Activated naive CD4-positive, alpha-beta T cell treated with anti-CD3 and anti-CD28 coated beads for 36 hours (primary cell): ENCODE data around the gene ABHD2. TPM values are rescaled to one million over a fixed set of nuclear protein-coding genes. Genes with fewer than 3 reads are reported as not detected.
A peak's percentile ranks its signal among the peaks of the same experiment; 100 is the strongest.

ENCODE experiments used
- CTCF ChIA-PET: fragments of 350-600 bp; sonication (Branson Sonifier 250); formaldehyde crosslinking; loops from one replicate; lab custom pipeline; 2021; ENCODE audit warnings: antibody characterized with exemption; lab: Charles Lee
- DNase-seq: peaks from one replicate; pipeline ENCODE4 v3.0.0-alpha.2; 2020
- H3K27ac Mint-ChIP-seq: one replicate; pipeline ENCODE4 v1.8.0; 2021; ENCODE audit warnings: mild to moderate bottlenecking, mixed read lengths
- H3K27me3 Mint-ChIP-seq: one replicate; pipeline ENCODE4 v1.8.0; 2021; ENCODE audit warnings: low read depth, mixed read lengths
- H3K36me3 Mint-ChIP-seq: one replicate; pipeline ENCODE4 v1.8.0; 2021; ENCODE audit warnings: low read depth, mixed read lengths
- H3K4me1 Mint-ChIP-seq: one replicate; pipeline ENCODE4 v1.8.0; 2021; ENCODE audit warnings: low read depth, mixed read lengths
- H3K4me3 Mint-ChIP-seq: one replicate; pipeline ENCODE4 v1.8.0; 2021; ENCODE audit warnings: mild to moderate bottlenecking, moderate library complexity, mixed read lengths
- H3K9me3 Mint-ChIP-seq: one replicate; pipeline ENCODE4 v1.8.0; 2021; ENCODE audit warnings: mixed read lengths
- intact Hi-C: fragments of 100-400 bp; cut with micrococcal nuclease; formaldehyde crosslinking; loops from one replicate; pipeline ENCODE4 v1.15.1; 2023
- total RNA-seq, 2 experiments: library from RNA; stranded (reverse); gene quantifications; one replicate each; pipeline ENCODE4 v1.2.3, GENCODE V29; 2021

The ABHD2 gene
- total RNA-seq, 2 experiments from 2014 or later = 57.2 to 64.9 TPM

DNA sequence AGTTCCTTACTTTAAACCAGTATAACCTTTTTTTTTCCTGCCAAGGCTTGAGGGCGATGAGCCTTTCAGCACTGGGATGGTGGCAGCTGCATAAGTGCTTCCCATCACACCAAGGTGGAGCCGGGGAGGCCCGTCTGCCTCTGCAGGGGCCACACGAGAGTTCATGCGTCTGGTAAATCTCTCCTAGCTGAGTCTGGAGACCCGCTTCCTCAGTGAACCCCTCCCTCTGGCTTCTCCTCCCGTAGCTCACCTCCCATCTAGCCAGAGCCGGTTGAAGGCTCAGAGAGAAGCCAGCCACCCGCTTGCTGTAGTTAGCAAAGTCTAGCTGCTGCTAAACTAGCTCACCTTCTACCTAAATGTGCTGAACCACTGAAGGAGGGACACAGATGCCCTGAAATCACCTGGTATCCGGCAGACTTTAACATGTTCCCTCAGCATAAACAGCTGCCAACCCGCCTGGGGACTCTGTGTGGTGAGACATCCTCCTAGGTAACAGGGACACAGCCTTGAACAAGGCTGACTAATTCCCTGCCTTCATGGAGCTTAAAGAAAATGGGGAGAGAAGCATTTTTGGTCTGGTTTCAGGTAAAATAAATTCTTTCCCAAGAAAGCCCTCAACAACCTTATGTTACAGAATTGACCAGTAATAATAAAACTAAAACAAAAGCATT lies 90.2 kb downstream of the ABHD2 start:
- peaks cover 32% of the 10 kb centered on the region for H3K36me3 Mint-ChIP-seq
- no peaks in the 10 kb centered on the region for H3K9me3 Mint-ChIP-seq
- CTCF ChIA-PET = interaction anchor here (0.6 to 4.9 kb wide), 31 partner anchors 10 to 285 kb away, joined by 3 to 81 read pairs (median 6); partner anchors contain the start of genes ABHD2 and POLG
- peaks cover 49% of the 10 kb centered on the region for H3K4me1 Mint-ChIP-seq
- intact Hi-C loops = loop anchor here (2.0 kb wide), 1 partner anchor 284 kb away; the partner anchor contains the start of gene HAPLN3
- H3K27ac Mint-ChIP-seq = peak overlapping the region; percentile 94
- no peak overlapping the region for H3K4me3 Mint-ChIP-seq
- peak; percentile 17 for DNase-seq
- H3K27me3 Mint-ChIP-seq = no peaks in the 10 kb centered on the region

DNA sequence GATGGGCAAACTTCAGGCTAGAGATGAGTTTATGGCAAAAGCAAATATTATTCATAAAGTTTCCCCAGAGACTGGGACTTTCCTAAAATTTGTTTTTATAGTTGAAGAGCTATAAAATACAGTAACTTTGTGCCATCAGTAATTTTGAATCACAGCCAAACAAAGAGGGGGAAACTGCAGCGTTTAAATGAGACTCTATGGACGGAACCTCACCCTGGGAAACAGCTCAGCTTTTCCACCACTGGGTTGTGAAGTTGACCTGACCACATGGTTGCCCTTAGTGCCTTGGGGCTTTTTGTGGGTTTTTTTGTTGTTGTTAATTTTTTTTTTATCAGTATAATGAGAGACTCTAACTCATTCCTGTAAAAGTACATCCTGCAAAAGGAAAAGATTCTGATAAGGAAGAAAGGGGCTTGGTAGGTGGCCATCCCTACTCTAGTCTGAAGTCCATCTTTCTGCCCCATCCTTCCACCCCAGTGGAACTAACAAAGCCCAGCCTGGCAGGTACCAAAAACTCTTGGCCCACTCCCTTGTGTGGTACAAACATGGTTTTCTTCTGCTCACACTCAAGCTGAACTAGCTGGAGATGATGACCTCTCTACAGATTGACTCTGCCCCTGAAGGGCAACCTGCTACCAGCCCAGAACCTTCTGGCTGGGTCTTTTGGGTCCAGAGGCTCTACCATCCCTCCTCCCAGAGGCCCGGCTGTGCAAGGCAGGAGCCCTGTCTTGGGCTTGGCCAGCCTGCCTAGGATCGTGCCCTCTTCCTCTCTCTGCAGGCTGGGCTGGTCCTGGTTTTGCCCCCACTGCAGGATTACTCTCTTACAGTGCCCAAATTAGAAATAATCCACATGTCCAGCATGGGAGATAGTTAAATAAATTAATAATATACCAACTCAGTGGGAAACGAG lies 92.0 kb downstream of the ABHD2 start:
- DNase-seq = peak; percentile 92
- peak overlapping the region; percentile 94 for H3K27ac Mint-ChIP-seq
- H3K9me3 Mint-ChIP-seq = no peaks in the 10 kb centered on the region
- H3K4me3 Mint-ChIP-seq = peak overlapping the region; percentile 2
- CTCF ChIA-PET = interaction anchor here (0.8 to 4.2 kb wide), 6 partner anchors 9 to 284 kb away, joined by 3 to 81 read pairs (median 5); partner anchors contain the start of gene HAPLN3
- H3K27me3 Mint-ChIP-seq = no peaks in the 10 kb centered on the region
- peaks cover 37% of the 10 kb centered on the region for H3K36me3 Mint-ChIP-seq
- intact Hi-C loops = loop anchor here (1.0 to 2.0 kb wide), 6 partner anchors 13 to 285 kb away; partner anchors contain the start of genes FANCI and HAPLN3
- H3K4me1 Mint-ChIP-seq = peaks cover 54% of the 10 kb centered on the region

DNA sequence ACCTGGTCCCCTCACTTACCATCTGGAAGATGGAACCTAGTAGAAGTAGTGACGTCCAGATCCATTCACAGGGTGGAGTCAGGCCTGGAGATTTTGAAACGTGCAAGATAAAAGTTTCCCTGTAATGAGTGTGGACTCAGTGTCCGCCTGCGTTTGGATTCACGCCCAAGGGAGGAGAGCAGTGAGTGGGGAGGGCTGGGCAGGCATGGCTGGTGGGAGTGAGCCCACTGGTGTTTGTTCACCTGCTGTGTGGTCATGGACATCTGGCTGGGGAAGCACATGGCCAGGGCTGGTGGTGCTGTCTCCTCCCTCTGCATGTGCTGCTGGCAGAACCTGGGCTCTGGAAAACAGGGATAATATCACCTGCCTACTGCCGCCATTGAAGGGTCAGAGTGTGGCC lies 96.1 kb downstream of the ABHD2 start:
- intact Hi-C loops = no loop called here
- DNase-seq = no peak
- no peaks in the 10 kb centered on the region for H3K9me3 Mint-ChIP-seq
- no peaks in the 10 kb centered on the region for H3K27me3 Mint-ChIP-seq
- peaks cover 35% of the 10 kb centered on the region for H3K4me1 Mint-ChIP-seq
- peaks cover 34% of the 10 kb centered on the region for H3K36me3 Mint-ChIP-seq
- H3K4me3 Mint-ChIP-seq = no peak overlapping the region
- CTCF ChIA-PET = no interaction called here
- peak overlapping the region; percentile 3 for H3K27ac Mint-ChIP-seq

DNA sequence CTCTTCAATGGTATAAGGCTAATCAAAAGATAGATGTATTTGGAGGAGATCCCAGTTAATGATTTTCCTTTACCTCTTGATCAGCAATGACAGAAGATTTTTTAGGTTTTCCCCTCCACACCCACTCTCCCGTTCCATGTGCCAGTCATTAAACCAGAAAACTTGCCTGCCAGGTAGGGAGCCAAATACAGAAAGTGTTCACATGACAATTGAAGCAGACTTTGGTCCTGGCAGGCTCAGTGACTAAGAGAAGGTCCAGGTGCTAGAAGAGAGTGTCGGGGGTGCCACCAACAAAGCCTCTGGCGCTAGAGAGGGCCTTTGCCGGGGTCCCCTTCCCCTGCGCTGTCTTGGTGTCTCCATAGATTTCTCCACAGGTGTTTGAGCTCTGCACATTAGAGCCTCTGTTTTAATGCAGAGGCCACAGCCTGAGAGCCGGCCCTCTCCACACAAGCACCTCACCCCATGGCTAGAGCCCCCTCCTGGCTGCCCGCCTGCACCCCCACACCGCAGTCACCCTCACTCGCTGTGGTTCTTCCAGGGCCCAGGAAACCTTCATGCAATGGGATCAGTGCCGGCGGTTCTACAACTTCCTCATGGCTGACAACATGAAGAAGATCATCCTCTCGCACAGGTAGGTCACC lies 96.8 kb downstream of the ABHD2 start:
- no peak for DNase-seq
- Mint-ChIP-seq H3K4me1 (peaks cover 29% of the 10 kb centered on the region), H3K27ac (no peak overlapping the region), H3K36me3 (peaks cover 38% of the 10 kb centered on the region), H3K27me3 (no peaks in the 10 kb centered on the region), H3K4me3 (no peak overlapping the region), H3K9me3 (no peaks in the 10 kb centered on the region)
- intact Hi-C loops = no loop called here
- CTCF ChIA-PET = no interaction called here

DNA sequence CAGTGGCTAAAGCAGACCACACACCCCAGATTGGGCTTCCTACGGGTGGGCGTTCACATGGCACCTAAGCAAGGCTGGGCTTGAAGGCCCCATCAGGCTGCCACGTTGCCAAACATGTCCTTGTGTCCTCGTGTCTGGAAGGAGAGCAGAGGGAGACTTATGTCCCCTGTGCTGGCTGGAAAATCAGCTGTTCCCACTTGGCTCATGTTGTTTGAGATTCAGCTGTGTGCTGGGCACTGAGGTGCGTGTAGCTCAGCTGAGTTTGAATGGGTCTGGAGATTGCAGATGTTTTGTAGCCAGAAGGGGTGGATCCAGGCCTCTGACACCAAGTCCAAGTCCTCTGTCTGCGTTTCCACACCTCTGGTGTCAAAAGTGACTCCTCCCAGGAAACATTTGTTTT lies 98.5 kb downstream of the ABHD2 start:
- H3K4me3 Mint-ChIP-seq = no peak overlapping the region
- H3K36me3 Mint-ChIP-seq = peaks cover 38% of the 10 kb centered on the region

DNA sequence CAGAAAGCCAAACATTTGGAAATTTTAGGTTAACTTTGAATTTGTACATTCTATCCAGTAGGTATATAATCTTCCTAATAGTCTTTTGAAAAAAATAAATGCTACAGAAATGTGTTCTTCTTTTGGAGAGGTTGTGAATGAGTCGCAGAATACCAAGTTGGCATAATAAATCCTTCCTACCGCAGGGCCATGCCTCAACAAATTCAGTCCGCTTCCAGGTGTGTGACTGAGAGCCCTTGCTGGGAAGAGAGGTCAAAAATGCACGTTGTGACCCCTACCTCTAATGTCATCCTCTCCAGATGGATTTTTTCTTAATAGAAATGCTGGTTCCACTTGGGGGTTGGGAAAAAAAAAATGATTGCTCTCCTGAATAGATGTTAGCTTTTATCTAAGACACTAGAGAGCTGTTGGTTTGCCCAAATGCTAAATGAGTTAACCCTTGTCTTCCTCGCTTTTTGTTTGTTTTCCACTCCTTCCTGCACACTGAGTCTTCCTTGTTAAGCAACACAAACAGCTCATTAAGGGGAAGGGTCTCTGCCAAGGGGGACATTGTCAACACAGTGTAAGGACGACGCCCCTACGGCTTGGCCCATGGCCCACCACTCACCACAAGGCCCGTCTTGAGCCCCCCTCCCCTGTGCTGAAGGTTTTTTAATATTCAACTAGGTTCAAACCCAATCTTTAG lies 99.2 kb downstream of the ABHD2 start:
- peaks cover 41% of the 10 kb centered on the region for H3K36me3 Mint-ChIP-seq
- no peak overlapping the region for H3K4me3 Mint-ChIP-seq
- H3K27ac Mint-ChIP-seq = no peak overlapping the region
- intact Hi-C loops = no loop called here
- H3K4me1 Mint-ChIP-seq = peaks cover 9% of the 10 kb centered on the region
- H3K27me3 Mint-ChIP-seq = no peaks in the 10 kb centered on the region
- DNase-seq = no peak
- H3K9me3 Mint-ChIP-seq = no peaks in the 10 kb centered on the region
- CTCF ChIA-PET = interaction anchor here (0.6 to 1.8 kb wide), 3 partner anchors 9 to 144 kb away, joined by 3 to 8 read pairs (median 5); no protein-coding TSS in a partner anchor

More for the DNA sequence above, 98.5 kb downstream of the ABHD2 start:
- Mint-ChIP-seq H3K9me3 (no peaks in the 10 kb centered on the region), H3K4me1 (peaks cover 13% of the 10 kb centered on the region), H3K27ac (peak overlapping the region; percentile 4), H3K27me3 (no peaks in the 10 kb centered on the region)
- CTCF ChIA-PET = no interaction called here
- no peak for DNase-seq
- intact Hi-C loops = no loop called here

DNA sequence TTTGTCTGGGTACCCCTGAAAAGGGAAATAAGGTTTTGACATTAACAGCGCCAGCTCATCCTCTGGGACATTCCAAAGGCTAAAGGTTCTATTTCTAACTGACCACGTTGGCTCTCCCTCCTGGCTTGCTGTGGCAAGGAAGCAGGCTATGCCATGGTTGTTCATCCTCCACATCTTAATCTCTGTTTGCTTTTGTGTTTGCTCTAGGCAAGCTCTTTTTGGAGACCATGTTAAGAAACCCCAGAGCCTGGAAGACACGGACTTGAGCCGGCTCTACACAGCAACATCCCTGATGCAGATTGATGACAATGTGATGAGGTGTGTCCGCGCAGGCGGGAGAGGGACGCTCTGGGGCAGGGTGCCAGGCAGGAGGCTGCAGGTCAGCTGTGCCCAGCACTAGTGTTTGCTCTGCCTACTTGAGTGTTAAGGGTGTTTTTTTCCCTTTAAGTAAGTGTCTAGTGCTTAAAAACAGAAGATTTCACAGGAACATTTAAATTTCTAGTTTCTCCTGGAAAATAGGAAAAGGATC lies 99.8 kb downstream of the ABHD2 start:
- intact Hi-C loops = no loop called here
- H3K27me3 Mint-ChIP-seq = no peaks in the 10 kb centered on the region
- no peaks in the 10 kb centered on the region for H3K9me3 Mint-ChIP-seq
- CTCF ChIA-PET = interaction anchor here (0.6 to 1.8 kb wide), 3 partner anchors 10 to 145 kb away, joined by 3 to 8 read pairs (median 5); no protein-coding TSS in a partner anchor
- peaks cover 41% of the 10 kb centered on the region for H3K36me3 Mint-ChIP-seq
- H3K4me1 Mint-ChIP-seq = peaks cover 6% of the 10 kb centered on the region
- H3K4me3 Mint-ChIP-seq = no peak overlapping the region
- H3K27ac Mint-ChIP-seq = peak overlapping the region; percentile 30
- no peak for DNase-seq

DNA sequence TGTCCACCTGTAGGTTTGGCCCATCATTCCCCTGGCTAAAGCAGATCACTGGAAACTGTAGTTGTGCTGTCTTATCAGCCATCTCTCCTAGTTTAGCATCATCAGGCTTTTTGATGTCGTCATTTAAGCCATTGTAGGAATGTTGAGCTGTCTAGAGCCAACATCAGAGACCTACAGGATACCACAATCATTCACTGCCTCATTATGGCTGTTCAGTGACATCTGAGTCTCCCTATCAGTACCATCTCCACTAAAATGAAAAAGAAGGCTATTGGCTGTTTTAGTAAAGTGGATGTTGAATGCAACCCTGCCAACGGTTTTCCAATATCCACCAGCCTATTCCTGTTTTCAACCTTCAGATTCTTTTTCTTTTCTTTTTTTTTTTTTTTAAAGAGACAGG lies 103.9 kb downstream of the ABHD2 start:
- Mint-ChIP-seq H3K36me3 (peaks cover 39% of the 10 kb centered on the region), H3K27ac (no peak overlapping the region), H3K9me3 (no peaks in the 10 kb centered on the region), H3K4me1 (peaks cover 7% of the 10 kb centered on the region), H3K4me3 (no peak overlapping the region), H3K27me3 (no peaks in the 10 kb centered on the region)
- CTCF ChIA-PET = no interaction called here
- no peak for DNase-seq
- intact Hi-C loops = no loop called here

DNA sequence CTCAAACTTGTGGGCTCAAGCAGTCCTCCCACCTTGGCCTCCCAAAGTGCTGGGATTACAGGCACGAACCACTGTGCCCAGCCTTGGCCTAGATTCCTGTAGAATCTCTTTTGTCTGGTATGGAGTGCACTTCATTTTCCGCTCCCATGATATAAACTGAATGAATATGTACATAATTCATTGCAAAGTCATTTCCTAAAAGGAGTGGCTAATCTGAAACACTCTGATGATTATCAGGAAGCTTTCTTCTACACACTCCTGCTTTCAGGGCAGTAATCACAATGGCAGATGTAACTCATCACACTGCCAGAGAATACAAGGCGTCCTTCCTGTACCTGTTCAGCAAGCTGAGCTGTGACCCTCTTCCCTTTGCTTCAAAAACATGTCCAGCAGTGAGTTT lies 104.5 kb downstream of the ABHD2 start:
- H3K4me1 Mint-ChIP-seq = peaks cover 13% of the 10 kb centered on the region
- H3K36me3 Mint-ChIP-seq = peaks cover 41% of the 10 kb centered on the region

DNA sequence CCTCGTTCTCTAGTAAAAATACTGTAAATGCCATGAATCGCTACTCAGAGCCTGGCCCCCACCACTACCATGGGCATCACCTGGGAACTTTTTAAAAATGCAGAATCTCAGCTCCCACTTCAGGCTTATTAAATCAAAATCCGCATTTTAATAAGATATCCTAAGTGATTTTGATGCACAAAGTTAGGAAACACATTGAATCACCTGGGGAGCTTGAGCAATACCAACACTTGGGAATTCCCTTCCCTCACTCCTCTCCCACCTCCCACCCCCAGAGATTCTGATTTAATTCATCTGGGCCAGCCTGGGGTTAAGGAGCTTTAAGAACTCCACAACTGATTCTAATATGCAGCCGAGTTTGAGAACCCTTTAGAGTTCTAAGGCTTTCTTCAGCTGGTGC lies 106.4 kb downstream of the ABHD2 start:
- H3K27me3 Mint-ChIP-seq = no peaks in the 10 kb centered on the region
- no peak overlapping the region for H3K4me3 Mint-ChIP-seq
- CTCF ChIA-PET = interaction anchor here (1.0 to 2.9 kb wide), 4 partner anchors 12 to 62 kb away, joined by 3 to 15 read pairs (median 5); no protein-coding TSS in a partner anchor
- intact Hi-C loops = no loop called here
- peaks cover 35% of the 10 kb centered on the region for H3K36me3 Mint-ChIP-seq
- no peak overlapping the region for H3K27ac Mint-ChIP-seq
- DNase-seq = no peak
- H3K9me3 Mint-ChIP-seq = no peaks in the 10 kb centered on the region
- H3K4me1 Mint-ChIP-seq = peaks cover 26% of the 10 kb centered on the region

More for the DNA sequence above, 104.5 kb downstream of the ABHD2 start:
- CTCF ChIA-PET = interaction anchor here (1.0 kb wide), 1 partner anchor 13 kb away, joined by 3 read pairs; no protein-coding TSS in a partner anchor
- intact Hi-C loops = no loop called here
- Mint-ChIP-seq H3K27me3 (no peaks in the 10 kb centered on the region), H3K9me3 (no peaks in the 10 kb centered on the region), H3K4me3 (no peak overlapping the region), H3K27ac (no peak overlapping the region)
- DNase-seq = no peak

DNA sequence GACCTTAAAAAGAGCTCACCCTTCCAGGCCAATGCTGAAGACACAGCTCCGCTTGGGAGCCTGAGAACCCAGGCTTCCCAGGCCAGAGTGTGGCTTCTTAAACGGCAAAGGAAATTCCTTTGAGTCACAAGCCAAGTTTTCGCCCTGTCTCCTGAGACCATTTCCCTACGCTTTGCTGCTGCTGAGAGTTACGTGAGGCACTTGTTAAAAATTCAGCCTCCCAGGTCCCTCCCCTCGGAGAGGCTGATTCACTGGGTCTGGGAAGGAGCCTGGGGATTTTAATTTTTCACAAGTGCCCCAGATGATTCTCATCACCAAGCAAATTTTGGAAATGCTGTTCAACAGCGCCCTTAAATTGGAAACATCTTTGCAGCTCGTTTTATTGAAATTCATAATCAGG lies 107.6 kb downstream of the ABHD2 start:
- Mint-ChIP-seq H3K4me3 (no peak overlapping the region), H3K4me1 (peaks cover 26% of the 10 kb centered on the region), H3K27ac (peak overlapping the region; percentile 41), H3K9me3 (no peaks in the 10 kb centered on the region), H3K27me3 (no peaks in the 10 kb centered on the region), H3K36me3 (peaks cover 31% of the 10 kb centered on the region)
- CTCF ChIA-PET = interaction anchor here (0.6 to 2.9 kb wide), 3 partner anchors 11 to 999 kb away, joined by 3 to 15 read pairs (median 7); no protein-coding TSS in a partner anchor
- intact Hi-C loops = no loop called here
- no peak for DNase-seq
